HepG2 (cell line): ENCODE measurements around the gene MPC1. TPM values are rescaled to one million over a fixed set of nuclear protein-coding genes. Genes with fewer than 3 reads are reported as not detected.

Experiments used
- ATAC-seq: fragments of 200-7000 bp; cut with Tn5 transposase; 3 replicates; pipeline ENCODE4 v1.9.1; 2020; ENCODE audit warnings: mild to moderate bottlenecking, moderate library complexity
- BruUV-seq: library from RNA; stranded (reverse); fragments of 400-500 nt; replicated peaks from 2 replicates; lab custom pipeline; 2021; lab: Mats Ljungman, UMichigan
- CTCF ChIA-PET: fragments of 300-600 bp; formaldehyde crosslinking; extraction: SDS; loops from one replicate; lab custom pipeline; 2021; ENCODE audit warnings: low total read pairs, inconsistent platforms, low intra/inter-chr PET ratio; lab: Yijun Ruan, JAX
- POLR2A ChIA-PET: fragments of 350-600 bp; sonication (Branson Sonifier 250); formaldehyde crosslinking; loops from one replicate; lab custom pipeline; 2020; ENCODE audit warnings: antibody characterized with exemption, inconsistent platforms; lab: Yijun Ruan, JAX
- DNase-seq: peaks from one replicate; pipeline ENCODE4 v3.0.0-alpha.2; 2015; ENCODE audit warnings: low spot score
- FAIRE-seq: peaks from 3 replicates; lab custom pipeline; 2011; peaks lifted over from hg19 to GRCh38; lab: Jason Lieb, UNC
- H2AFZ ChIP-seq: one replicate; pipeline ENCODE4 v1.6.1; 2011; ENCODE audit warnings: low read length, inconsistent platforms
- H3K27ac ChIP-seq: fragments of 300-600 bp; 3 replicates; pipeline ENCODE4 v1.8.0; 2011; ENCODE audit warnings: mixed run types, mild to moderate bottlenecking, mixed read lengths, low read length, inconsistent platforms; ENCODE audit not compliant: insufficient read depth; ENCODE audit errors: extremely low read length
- H3K27me3 ChIP-seq, 2 experiments: fragments of 200-600 bp in 1 of 2; 2 replicates in 1 of 2; 3 replicates in 1 of 2; pipeline versions ENCODE4 v1.6.0 to v1.8.0; 2011; ENCODE audit warnings: low read length in 2 of 2, mild to moderate bottlenecking in 2 of 2, moderate library complexity in 2 of 2, inconsistent platforms in 1 of 2; ENCODE audit not compliant: insufficient read depth in 2 of 2, control insufficient read depth in 1 of 2
- H3K36me3 ChIP-seq, 2 experiments: fragments of 200-600 bp in 1 of 2; replicated peaks in 1 of 2; 2 replicates in 1 of 2; 3 replicates in 1 of 2; pipeline versions ENCODE4 v1.5.1 to v1.8.0; 2011; ENCODE audit warnings: low read length in 2 of 2, inconsistent platforms in 1 of 2; ENCODE audit not compliant: insufficient read depth in 2 of 2, control insufficient read depth in 1 of 2
- H3K4me1 ChIP-seq: 2 replicates; pipeline ENCODE4 v1.5.1; 2012; ENCODE audit warnings: low read length, inconsistent platforms; ENCODE audit not compliant: insufficient read depth
- H3K4me2 ChIP-seq: 2 replicates; pipeline ENCODE4 v1.6.0; 2011; ENCODE audit warnings: low read depth, low read length, inconsistent platforms
- H3K4me3 ChIP-seq, 3 experiments: fragments of 200-600 bp in 1 of 3; sonication (generic), shearing (Covaris generic) in 1 of 3; replicated peaks in 1 of 3; 2 replicates each; pipeline ENCODE4 v1.5.1; 2011 to 2016; ENCODE audit warnings: low read length in 3 of 3, inconsistent platforms in 2 of 3, low read depth in 2 of 3, mild to moderate bottlenecking in 2 of 3, control low read depth in 1 of 3, mixed read lengths in 1 of 3; ENCODE audit not compliant: insufficient read depth in 1 of 3
- H3K79me2 ChIP-seq: one replicate; pipeline ENCODE4 v1.6.1; 2011; ENCODE audit warnings: low read length, inconsistent platforms; ENCODE audit not compliant: insufficient read depth
- H3K9ac ChIP-seq: 2 replicates; pipeline ENCODE4 v1.6.0; 2011; ENCODE audit warnings: mild to moderate bottlenecking, low read depth, low read length, inconsistent platforms; ENCODE audit not compliant: insufficient read depth
- H3K9me3 ChIP-seq: 2 replicates; pipeline ENCODE4 v1.5.1; 2012; ENCODE audit warnings: mild to moderate bottlenecking, low read length
- H4K20me1 ChIP-seq: 2 replicates; pipeline ENCODE4 v1.6.0; 2011; ENCODE audit warnings: inconsistent platforms, mild to moderate bottlenecking, low read length, moderate library complexity; ENCODE audit not compliant: insufficient read depth
- ATF1 ChIP-seq: IDR thresholded peaks from 2 replicates; pipeline ENCODE4 v1.6.1; 2016; ENCODE audit warnings: mild to moderate bottlenecking, control low read depth
- E2F1 ChIP-seq: sonication (generic); formaldehyde crosslinking; IDR thresholded peaks from 2 replicates; pipeline ENCODE4 v1.5.0; 2020; ENCODE audit warnings: missing genetic modification reagents
- ELF4 ChIP-seq: sonication (generic); formaldehyde crosslinking; IDR thresholded peaks from 2 replicates; pipeline ENCODE4 v1.5.0; 2020; ENCODE audit warnings: missing genetic modification reagents, mild to moderate bottlenecking, moderate library complexity, borderline replicate concordance
- FOXA3 ChIP-seq: IDR thresholded peaks from 2 replicates; pipeline ENCODE4 v1.6.1; 2016; ENCODE audit warnings: missing genetic modification reagents, missing compliant biosample characterization
- HBP1 ChIP-seq: IDR thresholded peaks from 2 replicates; pipeline ENCODE4 v1.6.1; 2016; ENCODE audit warnings: low read depth, control low read depth
- HNF1B ChIP-seq: sonication (generic); formaldehyde crosslinking; IDR thresholded peaks from 2 replicates; pipeline ENCODE4 v1.5.1; 2020; ENCODE audit warnings: mild to moderate bottlenecking, moderate library complexity, missing genetic modification reagents
- SATB2 ChIP-seq: sonication (generic); formaldehyde crosslinking; IDR thresholded peaks from 2 replicates; pipeline ENCODE4 v1.5.0; 2020; ENCODE audit warnings: missing genetic modification reagents
- U2AF1 ChIP-seq: fragments of 200-400 bp; formaldehyde crosslinking; optimal IDR thresholded peaks from 2 replicates; pipeline ENCODE3; 2017; ENCODE audit warnings: mild to moderate bottlenecking, low read depth, low read length
- WGBS: methylation state at CpG from one replicate; pipeline ENCODE4 v1.1.6; 2017; ENCODE audit warnings: low lambda C conversion rate; 5-methylcytosine and 5-hydroxymethylcytosine counted together
- in situ Hi-C: cut with HindIII; loops from 2 replicates; pipeline ENCODE4 v1.10.0; 2017; ENCODE audit warnings: low pct_unique_long_range_greater_than_20kb; ENCODE audit not compliant: extremely low pct_ligation_motif_present
- intact Hi-C: fragments of 100-400 bp; cut with micrococcal nuclease; formaldehyde crosslinking; loops from one replicate; pipeline ENCODE4 v1.10.0; 2022; ENCODE audit not compliant: unreplicated experiment
- polyA plus RNA-seq, 8 experiments: library from polyadenylated mRNA; depleted of rRNA in 3 of 8; stranded (reverse) in 7 of 8; unstranded in 1 of 8; fragments of >200 nt; fragmentation: Illumina TruSeq in 4 of 8; extraction: Trizol in 4 of 8; gene quantifications; 2 replicates each; pipeline versions ENCODE4 v1.2.1 to v1.2.3, GENCODE V29; 2011 to 2016; ENCODE audit warnings: low read depth in 4 of 8, missing spikeins in 1 of 8, mixed read lengths in 1 of 8; ENCODE audit not compliant: insufficient read depth in 1 of 8
- total RNA-seq, 5 experiments: library from RNA; depleted of rRNA; stranded (reverse); fragments of >200 nt; fragmentation: Illumina TruSeq; extraction: Trizol; gene quantifications; 2 replicates each; pipeline ENCODE4 v1.2.3, GENCODE V29; 2016; ENCODE audit warnings: low read depth in 1 of 5
- TF ChIP-seq, protein P1 (sequence below): sonication (generic); formaldehyde crosslinking; IDR thresholded peaks from 2 replicates; pipeline ENCODE4 v1.5.0; 2020; ENCODE audit warnings: mild to moderate bottlenecking, missing genetic modification reagents
- TF ChIP-seq, protein P2 (sequence below): sonication (generic); formaldehyde crosslinking; IDR thresholded peaks from 2 replicates; pipeline ENCODE4 v1.4.0; 2020; ENCODE audit warnings: missing genetic modification reagents
- TF ChIP-seq, protein P3 (sequence below): IDR thresholded peaks from 2 replicates; pipeline ENCODE4 v1.6.1; 2016

Gene MPC1
- total and polyA plus RNA-seq, 2 of the 13 experiments (the other 11 are each of a cell fraction or from before 2014, with no cell fraction given): 189 to 214 TPM

DNA sequence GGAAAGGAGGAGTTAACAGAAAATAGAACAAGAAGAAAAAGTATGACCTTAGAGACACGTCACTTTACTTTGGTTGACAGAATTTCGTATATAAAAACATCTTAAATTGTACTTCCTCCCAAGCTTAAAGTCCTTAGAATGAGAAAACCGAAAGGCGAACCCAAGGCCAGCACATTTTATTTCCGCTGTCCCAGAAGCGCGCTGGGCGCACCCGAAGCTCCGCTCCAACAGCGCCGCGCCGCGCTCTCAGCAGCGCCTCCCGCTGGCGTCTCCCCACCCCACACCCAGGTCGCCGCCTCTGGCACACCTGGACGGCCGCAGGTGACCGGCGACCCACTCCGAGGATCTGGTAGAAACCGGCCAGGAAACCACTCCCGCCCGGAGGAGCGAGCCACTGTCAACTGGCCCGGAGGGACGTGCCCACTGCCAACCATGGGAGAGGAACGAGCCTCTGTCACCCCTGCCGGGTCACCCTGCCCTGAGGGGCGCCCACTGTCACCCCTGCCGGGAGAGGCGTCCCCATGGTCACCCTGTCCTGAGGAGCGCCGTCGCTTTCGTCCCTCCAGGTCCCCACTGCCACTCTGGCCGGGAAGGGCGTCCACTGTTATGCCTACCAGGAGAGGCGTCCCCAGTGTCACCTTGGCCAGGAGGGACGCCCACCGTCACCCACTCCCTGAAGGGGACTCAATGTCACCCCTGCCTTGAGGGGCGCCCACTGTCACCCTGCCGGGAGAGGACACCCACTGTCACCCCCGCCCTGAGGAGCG lies 824 bp downstream of the MPC1 start (continued):
- TF ChIP-seq HNF1B (CRISPR knock-in tag): peak; percentile 88

GRCh38 chr6:166381381-166381732 lies 1.4 kb downstream of the MPC1 start:
- WGBS: 3% methylated on average over 6 of the region's 6 CpGs
- in situ Hi-C loops (no loop called here), intact Hi-C loops (loop anchor here (1.0 to 5.0 kb wide), 2 partner anchors 68 to 104 kb away; no protein-coding TSS in a partner anchor)
- ATAC-seq (no peak), DNase-seq (no peak), FAIRE-seq (no peak)
- 0 out of 5 replicates have a peak, but pooled peaks cover 1 to 6% of the 10 kb centered on the region in 2 experiments for H3K36me3 ChIP-seq
- H3K4me3 ChIP-seq: peak overlapping the region; percentile 98 to 100 (median 99)
- peak overlapping the region; percentile 86 for H3K9ac ChIP-seq
- H2AFZ ChIP-seq: peak overlapping the region; percentile 81
- POLR2A ChIA-PET: interaction anchor here (0.8 to 4.8 kb wide), 11 partner anchors 11 to 70 kb away, joined by 3 to 48 read pairs (median 5); partner anchors contain the start of gene SFT2D1
- TSS peak; percentile 58 for BruUV-seq
- CTCF ChIA-PET: interaction anchor here (1.8 to 3.2 kb wide), 4 partner anchors 19 to 105 kb away, joined by 11 to 20 read pairs (median 17); no protein-coding TSS in a partner anchor
- no peaks in the 10 kb centered on the region; a peak in 1 of 5 replicates for H3K27me3 ChIP-seq
- peak overlapping the region; percentile 97 for H3K4me2 ChIP-seq
- no peaks in the 10 kb centered on the region for H3K9me3 ChIP-seq
- peaks cover 57% of the 10 kb centered on the region for H3K4me1 ChIP-seq
- no peaks in the 10 kb centered on the region; the same call in 1 of the 2 replicates for H4K20me1 ChIP-seq
- H3K27ac ChIP-seq: peak overlapping the region; percentile 78
- H3K79me2 ChIP-seq: peaks cover 66% of the 10 kb centered on the region
- TF ChIP-seq ATF1 (CRISPR knock-in tag): peak; percentile 44; the same call in 1 of the 2 replicates
- TF ChIP-seq ELF4 (CRISPR knock-in tag): peak; percentile 46; the same call in 1 of the 2 replicates
- TF ChIP-seq SATB2: no peak
- TF ChIP-seq, protein P1, sequence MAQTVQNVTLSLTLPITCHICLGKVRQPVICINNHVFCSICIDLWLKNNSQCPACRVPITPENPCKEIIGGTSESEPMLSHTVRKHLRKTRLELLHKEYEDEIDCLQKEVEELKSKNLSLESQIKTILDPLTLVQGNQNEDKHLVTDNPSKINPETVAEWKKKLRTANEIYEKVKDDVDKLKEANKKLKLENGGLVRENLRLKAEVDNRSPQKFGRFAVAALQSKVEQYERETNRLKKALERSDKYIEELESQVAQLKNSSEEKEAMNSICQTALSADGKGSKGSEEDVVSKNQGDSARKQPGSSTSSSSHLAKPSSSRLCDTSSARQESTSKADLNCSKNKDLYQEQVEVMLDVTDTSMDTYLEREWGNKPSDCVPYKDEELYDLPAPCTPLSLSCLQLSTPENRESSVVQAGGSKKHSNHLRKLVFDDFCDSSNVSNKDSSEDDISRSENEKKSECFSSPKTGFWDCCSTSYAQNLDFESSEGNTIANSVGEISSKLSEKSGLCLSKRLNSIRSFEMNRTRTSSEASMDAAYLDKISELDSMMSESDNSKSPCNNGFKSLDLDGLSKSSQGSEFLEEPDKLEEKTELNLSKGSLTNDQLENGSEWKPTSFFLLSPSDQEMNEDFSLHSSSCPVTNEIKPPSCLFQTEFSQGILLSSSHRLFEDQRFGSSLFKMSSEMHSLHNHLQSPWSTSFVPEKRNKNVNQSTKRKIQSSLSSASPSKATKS (CRISPR knock-in tag): 0 out of 2 replicates have a peak, but pooled peaks have one; percentile 64
- TF ChIP-seq, protein P2, sequence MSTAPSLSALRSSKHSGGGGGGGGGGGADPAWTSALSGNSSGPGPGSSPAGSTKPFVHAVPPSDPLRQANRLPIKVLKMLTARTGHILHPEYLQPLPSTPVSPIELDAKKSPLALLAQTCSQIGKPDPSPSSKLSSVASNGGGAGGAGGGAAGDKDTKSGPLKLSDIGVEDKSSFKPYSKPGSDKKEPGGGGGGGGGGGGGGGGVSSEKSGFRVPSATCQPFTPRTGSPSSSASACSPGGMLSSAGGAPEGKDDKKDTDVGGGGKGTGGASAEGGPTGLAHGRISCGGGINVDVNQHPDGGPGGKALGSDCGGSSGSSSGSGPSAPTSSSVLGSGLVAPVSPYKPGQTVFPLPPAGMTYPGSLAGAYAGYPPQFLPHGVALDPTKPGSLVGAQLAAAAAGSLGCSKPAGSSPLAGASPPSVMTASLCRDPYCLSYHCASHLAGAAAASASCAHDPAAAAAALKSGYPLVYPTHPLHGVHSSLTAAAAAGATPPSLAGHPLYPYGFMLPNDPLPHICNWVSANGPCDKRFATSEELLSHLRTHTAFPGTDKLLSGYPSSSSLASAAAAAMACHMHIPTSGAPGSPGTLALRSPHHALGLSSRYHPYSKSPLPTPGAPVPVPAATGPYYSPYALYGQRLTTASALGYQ: 0 out of 2 replicates have a peak, but pooled peaks have one; percentile 41
- no peak for TF ChIP-seq HBP1
- 0 out of 2 replicates have a peak, but pooled peaks have one; percentile 49 for TF ChIP-seq E2F1 (CRISPR knock-in tag)
- TF ChIP-seq FOXA3 (CRISPR knock-in tag): no peak
- TF ChIP-seq U2AF1: no peak
- TF ChIP-seq, protein P3, sequence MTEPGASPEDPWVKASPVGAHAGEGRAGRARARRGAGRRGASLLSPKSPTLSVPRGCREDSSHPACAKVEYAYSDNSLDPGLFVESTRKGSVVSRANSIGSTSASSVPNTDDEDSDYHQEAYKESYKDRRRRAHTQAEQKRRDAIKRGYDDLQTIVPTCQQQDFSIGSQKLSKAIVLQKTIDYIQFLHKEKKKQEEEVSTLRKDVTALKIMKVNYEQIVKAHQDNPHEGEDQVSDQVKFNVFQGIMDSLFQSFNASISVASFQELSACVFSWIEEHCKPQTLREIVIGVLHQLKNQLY: no peak
